CD8-positive, alpha-beta memory T cell (primary cell): ENCODE measurements around the gene NOC4L. TPM values are rescaled to one million over a fixed set of nuclear protein-coding genes. Genes with fewer than 3 reads are reported as not detected.
A peak's percentile ranks its signal among the peaks of the same experiment; 100 is the strongest.

Experiments used
- CTCF ChIA-PET: fragments of 350-600 bp; sonication (Branson Sonifier 250); formaldehyde crosslinking; loops from one replicate; lab custom pipeline; 2021; ENCODE audit warnings: antibody characterized with exemption; lab: Charles Lee
- POLR2A ChIA-PET: fragments of 350-600 bp; sonication (Branson Sonifier 250); formaldehyde crosslinking; loops from one replicate; lab custom pipeline; 2021; ENCODE audit warnings: antibody characterized with exemption; lab: Charles Lee
- DNase-seq, 5 donors: peaks; one replicate each; pipeline versions ENCODE4 v3.0.0 to v3.0.0-alpha.2; 2020 to 2022; ENCODE audit warnings: mixed read lengths in 1 of 5
- H3K27ac ChIP-seq: one replicate; pipeline ENCODE4 v1.7.0; 2013; ENCODE audit warnings: low read depth, mild to moderate bottlenecking, low read length, moderate library complexity
- H3K27me3 ChIP-seq: 2 replicates; pipeline ENCODE4 v1.7.0; 2013; ENCODE audit warnings: low read length, mild to moderate bottlenecking; ENCODE audit not compliant: insufficient read depth, poor library complexity, severe bottlenecking
- H3K36me3 ChIP-seq: 2 replicates; pipeline ENCODE4 v1.7.0; 2013; ENCODE audit warnings: mild to moderate bottlenecking, low read length, moderate library complexity; ENCODE audit not compliant: insufficient read depth
- H3K4me1 ChIP-seq: 2 replicates; pipeline ENCODE4 v1.7.0; 2013; ENCODE audit warnings: mild to moderate bottlenecking, low read length, moderate library complexity; ENCODE audit not compliant: insufficient read depth
- H3K4me3 ChIP-seq: 2 replicates; pipeline ENCODE4 v1.7.0; 2013; ENCODE audit warnings: mild to moderate bottlenecking, low read length
- H3K9me3 ChIP-seq: 2 replicates; pipeline ENCODE4 v1.7.0; 2013; ENCODE audit warnings: mild to moderate bottlenecking, low read length
- H3K27ac Mint-ChIP-seq, 8 donors: one replicate each; pipeline ENCODE4 v1.8.0; 2020 to 2021; ENCODE audit warnings: mixed read lengths in 8 of 8, mild to moderate bottlenecking in 6 of 8, inconsistent platforms in 3 of 8, moderate library complexity in 3 of 8
- H3K27me3 Mint-ChIP-seq, 2 donors: one replicate each; pipeline ENCODE4 v1.8.0; 2020 to 2021; ENCODE audit warnings: mixed read lengths in 2 of 2, mild to moderate bottlenecking in 1 of 2, moderate library complexity in 1 of 2
- H3K36me3 Mint-ChIP-seq, 3 donors: one replicate each; pipeline ENCODE4 v1.8.0; 2020 to 2021; ENCODE audit warnings: mixed read lengths in 3 of 3, inconsistent platforms in 1 of 3, mild to moderate bottlenecking in 1 of 3
- H3K4me1 Mint-ChIP-seq, 3 donors: one replicate each; pipeline ENCODE4 v1.8.0; 2020 to 2021; ENCODE audit warnings: mixed read lengths in 3 of 3, inconsistent platforms in 1 of 3, mild to moderate bottlenecking in 1 of 3
- H3K4me3 Mint-ChIP-seq, 7 donors: one replicate each; pipeline ENCODE4 v1.8.0; 2020 to 2021; ENCODE audit warnings: mixed read lengths in 7 of 7, mild to moderate bottlenecking in 6 of 7, moderate library complexity in 4 of 7, inconsistent platforms in 2 of 7
- H3K9me3 Mint-ChIP-seq, 5 donors: one replicate each; pipeline ENCODE4 v1.8.0; 2020 to 2022; ENCODE audit warnings: mixed read lengths in 5 of 5, mild to moderate bottlenecking in 3 of 5, moderate library complexity in 2 of 5, inconsistent platforms in 1 of 5
- polyA plus RNA-seq: library from polyadenylated mRNA; unstranded; fragments of 300-500 nt; fragmentation: Illumina TruSeq; gene quantifications from one replicate; pipeline ENCODE4 v1.2.3, GENCODE V29; 2021
- total RNA-seq, 2 experiments: library from RNA; stranded (reverse); gene quantifications; one replicate each; pipeline ENCODE4 v1.2.3, GENCODE V29; 2021

The NOC4L gene
- total and polyA plus RNA-seq, 3 experiments from 2014 or later = 25.1 to 56.0 (median 55.7) TPM

DNA sequence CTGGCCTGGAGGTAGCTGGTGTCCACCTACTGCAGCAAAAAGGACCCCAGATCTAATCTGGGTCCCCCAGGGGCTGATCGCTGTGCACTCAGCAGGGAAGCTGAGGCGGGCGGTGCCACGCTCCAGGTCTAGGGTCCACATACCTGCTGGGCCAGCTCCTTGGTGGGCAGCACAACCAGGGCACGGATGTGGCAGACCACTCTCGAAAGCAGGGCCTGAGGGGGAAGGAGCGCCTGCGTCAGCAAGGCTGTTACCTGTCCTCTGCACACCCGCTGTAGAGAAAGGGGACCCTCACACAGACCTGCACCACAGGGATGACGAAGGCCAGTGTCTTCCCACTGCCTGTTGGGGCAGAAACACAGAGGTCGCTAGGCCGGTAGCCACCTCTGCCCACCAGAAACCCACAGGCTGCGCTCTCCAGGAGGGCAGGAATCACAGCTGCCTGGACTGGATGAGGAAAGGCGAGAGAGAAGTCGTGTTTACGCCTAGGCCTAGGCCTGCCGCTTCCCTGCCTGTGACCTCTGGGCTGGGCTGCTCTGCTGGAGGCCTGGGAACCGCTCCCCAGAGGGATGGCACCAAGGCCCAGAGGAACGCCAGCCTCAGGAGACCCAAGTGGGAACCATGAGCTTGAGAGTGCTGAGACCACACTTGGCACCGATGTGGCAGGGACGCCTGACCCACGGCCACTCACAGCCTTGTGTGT, 2.1 kb upstream of the NOC4L start:
- Mint-ChIP-seq H3K36me3 (peaks cover 0 to 57% (median 4%) of the 10 kb centered on the region in 3 donors), H3K27me3 (peaks cover 0 to 4% of the 10 kb centered on the region in 2 donors), H3K4me1 (peaks cover 23 to 40% (median 30%) of the 10 kb centered on the region in 3 donors), H3K27ac (peak overlapping the region in 3 of 8 donors; percentile 50 to 93 (median 53)), H3K4me3 (peak overlapping the region; percentile 40 to 92 (median 80)), H3K9me3 (no peaks in the 10 kb centered on the region)
- Histone ChIP-seq H3K36me3 (peaks cover 32% of the 10 kb centered on the region), H3K4me3 (no peak overlapping the region), H3K27ac (no peak overlapping the region), H3K27me3 (no peaks in the 10 kb centered on the region), H3K4me1 (peaks cover 21% of the 10 kb centered on the region), H3K9me3 (no peaks in the 10 kb centered on the region)
- ChIA-PET POLR2A (no interaction called here), CTCF (interaction anchor here (1.2 kb wide), 1 partner anchor 12 kb away, joined by 3 read pairs; no protein-coding TSS in a partner anchor)
- no peak for DNase-seq

- Mint-ChIP-seq H3K36me3 (peaks cover 0 to 55% (median 4%) of the 10 kb centered on the region in 3 donors), H3K4me3 (peak overlapping the region; percentile 76 to 92 (median 83)), H3K27ac (peak overlapping the region; percentile 46 to 93 (median 86)), H3K27me3 (peaks cover 0 to 4% of the 10 kb centered on the region in 2 donors), H3K4me1 (peaks cover 23 to 40% (median 30%) of the 10 kb centered on the region in 3 donors), H3K9me3 (no peaks in the 10 kb centered on the region)
- Histone ChIP-seq H3K4me3 (peak overlapping the region; percentile 61), H3K36me3 (peaks cover 32% of the 10 kb centered on the region), H3K9me3 (no peaks in the 10 kb centered on the region), H3K27ac (peak overlapping the region; percentile 82), H3K27me3 (no peaks in the 10 kb centered on the region), H3K4me1 (peaks cover 21% of the 10 kb centered on the region)
- POLR2A ChIA-PET = no interaction called here
- no peak for DNase-seq
- CTCF ChIA-PET = interaction anchor here (1.2 kb wide), 1 partner anchor 11 kb away, joined by 3 read pairs; no protein-coding TSS in a partner anchor
Observed at GRCh38 chr12:132142679-132143335, 1.4 kb upstream of the NOC4L start.

- Histone ChIP-seq H3K36me3 (peaks cover 32% of the 10 kb centered on the region), H3K4me1 (peaks cover 21% of the 10 kb centered on the region), H3K4me3 (peak overlapping the region; percentile 61), H3K27me3 (no peaks in the 10 kb centered on the region), H3K27ac (peak overlapping the region; percentile 82), H3K9me3 (no peaks in the 10 kb centered on the region)
- POLR2A ChIA-PET = no interaction called here
- H3K4me3 Mint-ChIP-seq = peak overlapping the region; percentile 76 to 92 (median 83)
- DNase-seq = peak in 3 of 5 donors; percentile 20 to 60 (median 27)
- no peaks in the 10 kb centered on the region for H3K9me3 Mint-ChIP-seq
- CTCF ChIA-PET = interaction anchor here (1.2 kb wide), 1 partner anchor 10 kb away, joined by 3 read pairs; no protein-coding TSS in a partner anchor
- peaks cover 23 to 40% (median 30%) of the 10 kb centered on the region in 3 donors for H3K4me1 Mint-ChIP-seq
- H3K27ac Mint-ChIP-seq = peak overlapping the region; percentile 70 to 92 (median 86)
- peaks cover 0 to 56% (median 2%) of the 10 kb centered on the region in 3 donors for H3K36me3 Mint-ChIP-seq
- H3K27me3 Mint-ChIP-seq = peaks cover 0 to 4% of the 10 kb centered on the region in 2 donors
Observed at GRCh38 chr12:132143336-132144071, 753 bp upstream of the NOC4L start.

- H3K9me3 ChIP-seq = no peaks in the 10 kb centered on the region
- DNase-seq = no peak
- peak overlapping the region; percentile 74 for H3K4me3 ChIP-seq
- POLR2A ChIA-PET = no interaction called here
- H3K27ac ChIP-seq = peak overlapping the region; percentile 82
- Mint-ChIP-seq H3K36me3 (peaks cover 0 to 45% (median under 1%) of the 10 kb centered on the region in 3 donors), H3K4me3 (peak overlapping the region; percentile 84 to 98 (median 89)), H3K27ac (peak overlapping the region; percentile 90 to 99 (median 92)), H3K27me3 (peaks cover 0 to 4% of the 10 kb centered on the region in 2 donors), H3K4me1 (peaks cover 23 to 40% (median 30%) of the 10 kb centered on the region in 3 donors), H3K9me3 (no peaks in the 10 kb centered on the region)
- peaks cover 21% of the 10 kb centered on the region for H3K4me1 ChIP-seq
- CTCF ChIA-PET = interaction anchor here (2.0 kb wide), 1 partner anchor 9 kb away, joined by 8 read pairs; no protein-coding TSS in a partner anchor
- peaks cover 25% of the 10 kb centered on the region for H3K36me3 ChIP-seq
- H3K27me3 ChIP-seq = no peaks in the 10 kb centered on the region
Observed at GRCh38 chr12:132144810-132145168, 532 bp downstream of the NOC4L start.

GRCh38 chr12:132145334-132145733, 1.1 kb downstream of the NOC4L start:
- CTCF ChIA-PET = interaction anchor here (2.0 kb wide), 1 partner anchor 8 kb away, joined by 8 read pairs; no protein-coding TSS in a partner anchor
- Histone ChIP-seq H3K9me3 (no peaks in the 10 kb centered on the region), H3K4me1 (peaks cover 21% of the 10 kb centered on the region), H3K4me3 (peak overlapping the region; percentile 74), H3K36me3 (peaks cover 20% of the 10 kb centered on the region), H3K27me3 (no peaks in the 10 kb centered on the region), H3K27ac (peak overlapping the region; percentile 82)
- H3K4me3 Mint-ChIP-seq = peak overlapping the region; percentile 84 to 98 (median 89)
- H3K4me1 Mint-ChIP-seq = peaks cover 23 to 40% (median 30%) of the 10 kb centered on the region in 3 donors
- H3K27me3 Mint-ChIP-seq = peaks cover 0 to 4% of the 10 kb centered on the region in 2 donors
- H3K27ac Mint-ChIP-seq = peak overlapping the region; percentile 90 to 99 (median 92)
- DNase-seq = no peak
- H3K9me3 Mint-ChIP-seq = no peaks in the 10 kb centered on the region
- POLR2A ChIA-PET = no interaction called here
- H3K36me3 Mint-ChIP-seq = peaks cover 0 to 42% (median 0%) of the 10 kb centered on the region in 3 donors

- POLR2A ChIA-PET = no interaction called here
- Histone ChIP-seq H3K4me1 (peaks cover 21% of the 10 kb centered on the region), H3K27me3 (no peaks in the 10 kb centered on the region), H3K27ac (no peak overlapping the region), H3K9me3 (no peaks in the 10 kb centered on the region), H3K4me3 (no peak overlapping the region), H3K36me3 (peaks cover 12% of the 10 kb centered on the region)
- DNase-seq = no peak
- CTCF ChIA-PET = interaction anchor here (2.0 kb wide), 1 partner anchor 8 kb away, joined by 8 read pairs; no protein-coding TSS in a partner anchor
- Mint-ChIP-seq H3K4me1 (peaks cover 23 to 40% (median 30%) of the 10 kb centered on the region in 3 donors), H3K27ac (peak overlapping the region; percentile 34 to 91 (median 86)), H3K4me3 (peak overlapping the region; percentile 73 to 98 (median 89)), H3K27me3 (peaks cover 0 to 4% of the 10 kb centered on the region in 2 donors), H3K36me3 (peaks cover 0 to 42% (median 0%) of the 10 kb centered on the region in 3 donors), H3K9me3 (no peaks in the 10 kb centered on the region)
Observed at GRCh38 chr12:132146098-132146497, 1.8 kb downstream of the NOC4L start.

DNA sequence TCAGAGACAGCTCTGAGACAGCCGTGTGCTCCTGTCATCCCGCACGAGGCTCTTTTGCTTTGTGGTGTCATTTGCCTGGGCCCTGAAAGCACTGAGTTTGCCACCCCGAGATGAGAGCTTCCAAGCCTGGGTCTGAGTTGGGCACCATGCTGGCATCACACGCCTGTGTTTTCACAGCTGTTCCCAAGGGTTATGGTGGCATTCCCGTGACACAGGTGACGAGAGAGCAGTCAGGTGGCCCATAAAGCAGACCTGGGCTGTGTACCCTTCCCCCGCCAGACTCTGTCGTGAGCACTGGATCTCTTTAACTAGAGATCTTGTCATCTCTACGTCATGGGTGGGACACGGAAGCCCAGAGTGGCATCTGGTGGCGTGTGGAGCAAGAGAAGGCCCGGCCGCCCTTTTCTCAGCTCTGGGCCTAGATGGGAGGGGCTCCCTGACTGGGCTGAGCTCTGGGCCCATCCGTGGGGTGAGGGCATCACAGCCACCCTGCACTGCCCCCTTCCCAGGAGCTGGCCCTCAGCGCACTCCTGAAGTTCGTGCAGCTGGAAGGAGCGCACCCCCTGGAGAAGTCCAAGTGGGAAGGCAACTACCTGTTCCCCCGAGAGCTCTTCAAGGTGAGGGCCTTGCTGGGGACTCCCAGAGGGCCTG, 2.6 kb downstream of the NOC4L start:
- H3K4me1 Mint-ChIP-seq = peaks cover 23 to 40% (median 30%) of the 10 kb centered on the region in 3 donors
- H3K9me3 ChIP-seq = no peaks in the 10 kb centered on the region
- H3K4me1 ChIP-seq = peaks cover 21% of the 10 kb centered on the region
- ChIA-PET CTCF (no interaction called here), POLR2A (no interaction called here)
- no peaks in the 10 kb centered on the region for H3K27me3 ChIP-seq
- peaks cover 4% of the 10 kb centered on the region for H3K36me3 ChIP-seq
- peak overlapping the region in 5 of 8 donors; percentile 60 to 91 (median 90) for H3K27ac Mint-ChIP-seq
- H3K27me3 Mint-ChIP-seq = peaks cover 0 to 4% of the 10 kb centered on the region in 2 donors
- H3K4me3 ChIP-seq = no peak overlapping the region
- H3K36me3 Mint-ChIP-seq = peaks cover 0 to 37% (median 0%) of the 10 kb centered on the region in 3 donors
- H3K9me3 Mint-ChIP-seq = no peaks in the 10 kb centered on the region
- H3K27ac ChIP-seq = no peak overlapping the region
- DNase-seq = no peak
- H3K4me3 Mint-ChIP-seq = peak overlapping the region; percentile 10 to 96 (median 73)
